A549 (cell line): ENCODE results near the gene UBE2E1. TPM values are rescaled to one million over a fixed set of nuclear protein-coding genes. Genes with fewer than 3 reads are reported as not detected.

Experiments used
- ATAC-seq, 2 experiments: fragments of 200-7000 bp in 1 of 2; fragments of >200 bp in 1 of 2; cut with Nextera tagmentation in 1 of 2; cut with Tn5 transposase in 1 of 2; 3 replicates each; pipeline versions ENCODE4 v1.8.0 to v1.9.1; 2018 to 2020; ENCODE audit warnings: mild to moderate bottlenecking in 1 of 2, moderate library complexity in 1 of 2
- CTCF ChIA-PET: fragments of 300-600 bp; sonication (Branson Sonifier 250); formaldehyde crosslinking; extraction: SDS; loops from one replicate; lab custom pipeline; 2021; ENCODE audit warnings: antibody characterized with exemption, inconsistent platforms; lab: Yijun Ruan, JAX
- POLR2A ChIA-PET: fragments of 350-600 bp; formaldehyde crosslinking; extraction: SDS; loops from one replicate; lab custom pipeline; 2021; ENCODE audit warnings: antibody characterized with exemption, inconsistent platforms; lab: Yijun Ruan, JAX
- DNase-seq, 2 experiments: peaks; one replicate each; pipeline versions ENCODE4 v3.0.0 to v3.0.0-alpha.2; 2011 to 2016; ENCODE audit warnings: low read depth in 1 of 2, low spot score in 1 of 2
- FAIRE-seq: peaks from 2 replicates; lab custom pipeline; 2011; peaks lifted over from hg19 to GRCh38; lab: Jason Lieb, UNC
- H3K27ac ChIP-seq, 2 experiments: fragments of >200 bp; sonication (Bioruptor Twin); formaldehyde crosslinking; 3 replicates each; pipeline ENCODE4 v1.5.1; 2016 to 2017
- H3K4me1 ChIP-seq: fragments of >200 bp; sonication (Bioruptor Twin); formaldehyde crosslinking; 3 replicates; pipeline ENCODE4 v1.6.1; 2016
- H3K4me2 ChIP-seq: fragments of >200 bp; sonication (Bioruptor Twin); formaldehyde crosslinking; 3 replicates; pipeline ENCODE4 v1.6.1; 2016
- H3K4me3 ChIP-seq: fragments of >200 bp; sonication (Bioruptor Twin); formaldehyde crosslinking; 3 replicates; pipeline ENCODE4 v1.5.1; 2016
- H3K9me3 ChIP-seq: fragments of >200 bp; sonication (Bioruptor Twin); formaldehyde crosslinking; 3 replicates; pipeline ENCODE4 v1.6.1; 2016
- BCL3 ChIP-seq: fragments of >200 bp; sonication (Bioruptor Twin); formaldehyde crosslinking; IDR thresholded peaks from 3 replicates; pipeline ENCODE4 v1.6.1; 2016
- CEBPB ChIP-seq, 2 experiments: fragments of >200 bp in 1 of 2; sonication (Bioruptor Twin) in 1 of 2; formaldehyde crosslinking in 1 of 2; IDR thresholded peaks; 2 replicates each; pipeline ENCODE4 v1.6.1; 2012 to 2016
- CTCF ChIP-seq: fragments of >200 bp; sonication (Bioruptor Twin); formaldehyde crosslinking; IDR thresholded peaks from 3 replicates; pipeline ENCODE4 v1.5.1; 2016
- E2F6 ChIP-seq: IDR thresholded peaks from 2 replicates; pipeline ENCODE4 v1.6.1; 2012; ENCODE audit warnings: low read depth, borderline replicate concordance
- HOXA7 ChIP-seq: fragments of 250-450 bp; sonication (Bioruptor Pico); IDR thresholded peaks from 2 replicates; pipeline ENCODE4 v1.5.0; 2020; ENCODE audit warnings: mild to moderate bottlenecking, moderate library complexity
- JUN ChIP-seq, 2 experiments: fragments of >200 bp; sonication (Bioruptor Twin); formaldehyde crosslinking; IDR thresholded peaks; 2 replicates in 1 of 2; 3 replicates in 1 of 2; pipeline ENCODE4 v1.6.1; 2016 to 2017
- KDM5A ChIP-seq: fragments of 200-600 bp; sonication (generic); IDR thresholded peaks from 2 replicates; pipeline ENCODE4 v1.6.1; 2016; ENCODE audit warnings: antibody characterized with exemption, mild to moderate bottlenecking
- MAFK ChIP-seq: fragments of 450-650 bp; IDR thresholded peaks from 2 replicates; pipeline ENCODE4 v1.6.1; 2014; ENCODE audit not compliant: partially characterized antibody
- PBX3 ChIP-seq: IDR thresholded peaks from 2 replicates; pipeline ENCODE4 v1.6.1; 2012
- PHF8 ChIP-seq: fragments of 200-600 bp; sonication (generic); IDR thresholded peaks from 2 replicates; pipeline ENCODE4 v1.6.1; 2016; ENCODE audit warnings: low read depth, mild to moderate bottlenecking, antibody characterized with exemption, moderate library complexity, borderline replicate concordance
- RARB ChIP-seq: fragments of 250-450 bp; sonication (Bioruptor Pico); IDR thresholded peaks from 2 replicates; pipeline ENCODE4 v1.8.0; 2021; ENCODE audit warnings: mild to moderate bottlenecking, moderate library complexity
- SREBF2 ChIP-seq: fragments of 450-650 bp; IDR thresholded peaks from 2 replicates; pipeline ENCODE4 v1.6.1; 2014; ENCODE audit warnings: mild to moderate bottlenecking, moderate library complexity
- USF2 ChIP-seq: fragments of 450-650 bp; IDR thresholded peaks from 2 replicates; pipeline ENCODE4 v1.6.1; 2014; ENCODE audit warnings: antibody characterized with exemption
- WGBS: methylation state at CpG from one replicate; pipeline ENCODE4 v1.1.6; 2017; ENCODE audit errors: missing lambda C conversion rate; 5-methylcytosine and 5-hydroxymethylcytosine counted together
- polyA plus RNA-seq, 4 experiments: library from polyadenylated mRNA; depleted of rRNA in 3 of 4; stranded (reverse); fragments of >200 nt; fragmentation: RNase III in 1 of 4; extraction: RNeasy Plus Mini Kit Qiagen cat#74134 plus additional on column Dnase treatment in 1 of 4; gene quantifications; 2 replicates in 3 of 4; 3 replicates in 1 of 4; pipeline ENCODE4 v1.2.3, GENCODE V29; 2011 to 2017
- TF ChIP-seq, protein P1 (sequence below): IDR thresholded peaks from 2 replicates; pipeline ENCODE4 v1.6.1; 2012
- TF ChIP-seq, protein P2 (sequence below): fragments of 250-450 bp; sonication (Bioruptor Pico); IDR thresholded peaks from 2 replicates; pipeline ENCODE4 v1.5.0; 2020; ENCODE audit warnings: low read depth, mild to moderate bottlenecking, moderate library complexity

UBE2E1 gene
- polyA plus RNA-seq, 2 of the 4 experiments (the other 2 are of a cell fraction): 151 to 198 TPM

DNA sequence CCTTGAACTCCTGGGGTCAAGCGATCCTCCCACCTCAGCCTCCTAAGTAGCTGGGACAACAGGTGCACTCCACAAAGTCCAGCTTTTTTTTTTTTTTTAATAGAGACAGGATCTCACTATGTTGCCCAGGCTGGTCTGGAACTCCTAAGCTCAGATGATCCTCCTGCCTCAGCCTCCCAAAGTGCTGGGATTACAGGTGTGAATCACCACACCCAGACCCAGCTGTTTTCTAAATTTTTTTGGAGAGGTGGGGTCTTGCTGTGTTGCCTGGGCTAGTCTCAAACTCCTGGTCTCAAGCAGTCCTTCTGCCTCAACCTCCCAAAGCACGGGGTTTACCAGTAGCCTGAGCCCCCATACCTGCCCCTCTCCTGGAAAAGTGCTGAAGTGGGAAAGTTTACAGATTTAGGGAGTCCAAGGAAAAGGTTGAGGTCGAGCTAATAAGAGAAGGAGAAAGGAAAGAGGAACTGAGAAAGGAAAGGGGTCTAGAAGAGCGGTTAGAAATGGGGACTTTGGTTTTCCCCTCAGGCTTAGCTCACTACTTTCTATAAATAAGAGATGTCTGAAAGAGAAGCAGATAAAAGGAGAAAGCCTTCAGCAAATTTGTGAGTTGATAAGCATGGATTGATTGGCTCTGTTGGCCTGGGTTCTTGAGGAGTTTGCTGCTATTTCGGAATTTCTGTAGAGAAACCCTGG is 23.6 kb downstream of the UBE2E1 start (continued):
- TF ChIP-seq E2F6: no peak
- TF ChIP-seq PBX3: no peak
- no peak for TF ChIP-seq JUN (IDR thresholded peaks at IDR 0.05)
- TF ChIP-seq, protein P1, sequence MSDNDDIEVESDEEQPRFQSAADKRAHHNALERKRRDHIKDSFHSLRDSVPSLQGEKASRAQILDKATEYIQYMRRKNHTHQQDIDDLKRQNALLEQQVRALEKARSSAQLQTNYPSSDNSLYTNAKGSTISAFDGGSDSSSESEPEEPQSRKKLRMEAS: no peak
- no peak for TF ChIP-seq BCL3
- no peak for TF ChIP-seq CEBPB (IDR thresholded peaks at IDR 0.05)
- TF ChIP-seq CTCF: no peak

DNA sequence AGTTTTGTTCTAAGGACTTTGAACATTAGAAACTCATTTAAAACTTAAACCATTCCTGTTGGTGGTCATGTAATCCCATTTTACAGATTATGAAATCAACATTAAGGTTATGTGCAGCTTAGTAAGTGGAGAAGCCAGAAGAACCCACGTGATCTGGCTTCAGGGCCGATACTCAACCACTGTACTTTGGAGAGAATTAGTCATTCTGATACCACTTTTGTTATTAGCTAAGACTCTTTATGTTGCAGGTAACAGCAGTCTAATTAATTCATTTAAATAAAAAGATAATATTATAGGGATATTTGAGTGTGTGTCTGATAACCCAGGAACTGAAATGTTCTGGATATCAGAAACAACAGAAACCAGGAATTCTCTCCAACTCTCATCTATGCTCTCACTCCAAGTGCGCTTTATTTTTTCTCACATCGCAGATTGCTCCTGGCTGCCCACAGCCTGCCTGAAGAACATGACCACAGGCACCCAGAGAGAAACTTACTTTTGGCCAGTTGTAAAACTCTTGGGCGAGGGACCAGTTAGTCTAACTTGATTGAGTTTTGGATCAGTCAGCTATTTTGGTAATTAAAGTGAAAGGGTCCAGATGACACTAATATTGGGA is 25.2 kb downstream of the UBE2E1 start:
- POLR2A ChIA-PET: no interaction called here
- no peak for DNase-seq
- Histone ChIP-seq H3K27ac (no peak overlapping the region), H3K4me3 (no peak overlapping the region)
- ATAC-seq: no peak
- TF ChIP-seq RARB (CRISPR knock-in tag) (no peak), KDM5A (no peak), MAFK (peak; percentile 36), PHF8 (no peak), HOXA7 (no peak), USF2 (no peak), SREBF2 (no peak)
- TF ChIP-seq, protein P2, sequence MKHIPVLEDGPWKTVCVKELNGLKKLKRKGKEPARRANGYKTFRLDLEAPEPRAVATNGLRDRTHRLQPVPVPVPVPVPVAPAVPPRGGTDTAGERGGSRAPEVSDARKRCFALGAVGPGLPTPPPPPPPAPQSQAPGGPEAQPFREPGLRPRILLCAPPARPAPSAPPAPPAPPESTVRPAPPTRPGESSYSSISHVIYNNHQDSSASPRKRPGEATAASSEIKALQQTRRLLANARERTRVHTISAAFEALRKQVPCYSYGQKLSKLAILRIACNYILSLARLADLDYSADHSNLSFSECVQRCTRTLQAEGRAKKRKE (CRISPR knock-in tag): no peak
- TF ChIP-seq, all 56 proteins: peak for 1
- H3K4me1 ChIP-seq: peaks cover 19% of the 10 kb centered on the region
- 88% methylated on average over 5 of the region's 5 CpGs for WGBS
- no peak for FAIRE-seq
- H3K9me3 ChIP-seq: no peaks in the 10 kb centered on the region
- CTCF ChIA-PET: interaction anchor here (0.7 to 1.5 kb wide), 3 partner anchors 11 to 57 kb away, joined by 3 read pairs; no protein-coding TSS in a partner anchor
- no peak overlapping the region for H3K4me2 ChIP-seq
